Tibial nerve (tissue), 4 donors: ENCODE measurements around the gene NUP210. TPM values are rescaled to one million over a fixed set of nuclear protein-coding genes. Genes with fewer than 3 reads are reported as not detected.

Experiments
- DNase-seq, 2 donors: peaks; one replicate each; pipeline ENCODE4 v3.0.0-alpha.2; 2019; ENCODE audit warnings: low spot score in 2 of 2
- H3K27ac ChIP-seq, 4 donors: fragments of 200-600 bp; sonication (generic) in 3 of 4; one replicate each; pipeline ENCODE4 v1.5.1; 2017 to 2019; ENCODE audit warnings: mild to moderate bottlenecking in 1 of 4
- H3K27me3 ChIP-seq, 2 donors: fragments of 200-600 bp; sonication (generic) in 1 of 2; one replicate each; pipeline versions ENCODE4 v1.5.1 to v1.6.0; 2017 to 2019
- H3K36me3 ChIP-seq, 3 donors: fragments of 200-600 bp; sonication (generic); one replicate each; pipeline ENCODE4 v1.5.1; 2018 to 2019
- H3K4me1 ChIP-seq, 4 donors: fragments of 200-600 bp; sonication (generic) in 3 of 4; one replicate each; pipeline ENCODE4 v1.5.1; 2017 to 2019
- H3K4me3 ChIP-seq, 4 donors: fragments of 200-600 bp; sonication (generic) in 3 of 4; one replicate each; pipeline ENCODE4 v1.5.1; 2017 to 2019; ENCODE audit warnings: mild to moderate bottlenecking in 1 of 4, moderate library complexity in 1 of 4
- H3K9me3 ChIP-seq, 4 donors: fragments of 200-600 bp; sonication (generic) in 3 of 4; one replicate each; pipeline ENCODE4 v1.5.1; 2017 to 2019
- CTCF ChIP-seq, 5 experiments: fragments of 200-600 bp in 3 of 5; fragments of 450-650 bp in 2 of 5; sonication (generic) in 3 of 5; IDR thresholded peaks; one replicate each; pipeline ENCODE4 v1.5.1; 2016 to 2019; ENCODE audit warnings: antibody characterized with exemption in 5 of 5, mild to moderate bottlenecking in 3 of 5, moderate library complexity in 2 of 5
- EP300 ChIP-seq, 2 donors: sonication (generic); formaldehyde crosslinking; IDR thresholded peaks; one replicate each; pipeline ENCODE4 v1.6.1; 2017; ENCODE audit warnings: antibody characterized with exemption in 2 of 2, mild to moderate bottlenecking in 1 of 2
- POLR2A ChIP-seq, 2 donors: fragments of 450-650 bp; IDR thresholded peaks; one replicate each; pipeline ENCODE4 v1.6.1; 2017; ENCODE audit warnings: antibody characterized with exemption in 2 of 2, mild to moderate bottlenecking in 2 of 2, moderate library complexity in 2 of 2
- whole genome bisulfite sequencing, 2 donors: methylation state at CpG; one replicate each; pipeline ENCODE4 v1.1.5; 2018; 5-methylcytosine and 5-hydroxymethylcytosine counted together
- total RNA-seq, 4 donors: library from RNA; depleted of rRNA; stranded (reverse); fragments of >200 nt; gene quantifications; one replicate each; pipeline ENCODE4 v1.1.0, GENCODE V29; 2016

The NUP210 gene
- total RNA-seq, 4 donors from 2014 or later: 1.3 to 9.3 (median 2.0) TPM

- Histone ChIP-seq H3K4me3 (no peak overlapping the region), H3K27ac (no peak overlapping the region), H3K9me3 (no peaks in the 10 kb centered on the region), H3K27me3 (no peaks in the 10 kb centered on the region), H3K36me3 (peaks cover 0 to 30% (median 0%) of the 10 kb centered on the region in 3 donors), H3K4me1 (peaks cover 0 to 17% (median 0%) of the 10 kb centered on the region in 4 donors)
- WGBS, 2 donors: 87 to 90% methylated on average over 9 of the region's 9 CpGs
- TF ChIP-seq POLR2A (IDR thresholded peaks at IDR 0.05) (no peak), CTCF (IDR thresholded peaks at IDR 0.05) (no peak), EP300 (IDR thresholded peaks at IDR 0.05) (no peak)
- no peak for DNase-seq
Observed at GRCh38 chr3:13344663-13345062, 75.5 kb downstream of the NUP210 start.

GRCh38 chr3:13343601-13344000 is 76.5 kb downstream of the NUP210 start:
- peaks cover 0 to 40% (median 0%) of the 10 kb centered on the region in 3 donors for H3K36me3 ChIP-seq
- DNase-seq: no peak
- H3K4me1 ChIP-seq: peaks cover 0 to 7% (median 0%) of the 10 kb centered on the region in 4 donors
- H3K27me3 ChIP-seq: no peaks in the 10 kb centered on the region
- WGBS, 2 donors: 82 to 89% methylated on average over 6 of the region's 6 CpGs
- no peak overlapping the region for H3K27ac ChIP-seq
- H3K9me3 ChIP-seq: no peaks in the 10 kb centered on the region
- no peak overlapping the region for H3K4me3 ChIP-seq
- TF ChIP-seq CTCF (IDR thresholded peaks at IDR 0.05) (no peak), POLR2A (IDR thresholded peaks at IDR 0.05) (no peak)

GRCh38 chr3:13341229-13341905 is 78.8 kb downstream of the NUP210 start:
- WGBS, 2 donors: 74% methylated on average over 7 of the region's 7 CpGs
- no peak for DNase-seq
- H3K9me3 ChIP-seq: no peaks in the 10 kb centered on the region
- H3K4me1 ChIP-seq: no peaks in the 10 kb centered on the region
- H3K36me3 ChIP-seq: peaks cover 0 to 56% (median 0%) of the 10 kb centered on the region in 3 donors
- no peak overlapping the region for H3K27ac ChIP-seq
- H3K4me3 ChIP-seq: no peak overlapping the region
- H3K27me3 ChIP-seq: no peaks in the 10 kb centered on the region
- TF ChIP-seq POLR2A (IDR thresholded peaks at IDR 0.05) (no peak), CTCF (IDR thresholded peaks at IDR 0.05) (no peak), EP300 (IDR thresholded peaks at IDR 0.05) (no peak)

GRCh38 chr3:13339833-13340232 is 80.3 kb downstream of the NUP210 start:
- no peaks in the 10 kb centered on the region for H3K4me1 ChIP-seq
- WGBS, 2 donors: 93% methylated on average over 12 to 20 of the region's 20 CpGs
- TF ChIP-seq POLR2A (IDR thresholded peaks at IDR 0.05) (no peak), CTCF (IDR thresholded peaks at IDR 0.05) (no peak), EP300 (IDR thresholded peaks at IDR 0.05) (no peak)
- no peak for DNase-seq
- H3K27ac ChIP-seq: no peak overlapping the region
- H3K4me3 ChIP-seq: no peak overlapping the region
- H3K9me3 ChIP-seq: no peaks in the 10 kb centered on the region
- peaks cover 0 to 71% (median 0%) of the 10 kb centered on the region in 3 donors for H3K36me3 ChIP-seq
- H3K27me3 ChIP-seq: no peaks in the 10 kb centered on the region

- Histone ChIP-seq H3K27ac (no peak overlapping the region), H3K36me3 (peaks cover 0 to 71% (median 0%) of the 10 kb centered on the region in 3 donors), H3K9me3 (no peaks in the 10 kb centered on the region), H3K4me3 (no peak overlapping the region), H3K4me1 (no peaks in the 10 kb centered on the region), H3K27me3 (no peaks in the 10 kb centered on the region)
- TF ChIP-seq EP300 (IDR thresholded peaks at IDR 0.05): no peak
- no peak for DNase-seq
- 74 to 96% methylated on average over 5 of the region's 5 CpGs for WGBS, 2 donors
Observed at GRCh38 chr3:13338996-13339395, 81.1 kb downstream of the NUP210 start.
